Upper lobe of left lung (tissue), 6 donors: ENCODE results near the gene THTPA. TPM values are rescaled to one million over a fixed set of nuclear protein-coding genes. Genes with fewer than 3 reads are reported as not detected.
A peak's percentile ranks its signal among the peaks of the same experiment; 100 is the strongest.
"Not testable (repeated sequence)": the region's sequence is repeated elsewhere in the genome, so short reads cannot be mapped to it uniquely, and the experiment has no call there.

Experiments used
- ATAC-seq, 2 donors: fragments of 200-7000 bp; cut with Tn5 transposase; one replicate each; pipeline ENCODE4 v1.9.1; 2022; ENCODE audit warnings: mild to moderate bottlenecking in 2 of 2, moderate library complexity in 2 of 2; ENCODE audit not compliant: low FRiP score in 2 of 2
- DNase-seq, 2 donors: peaks; one replicate each; pipeline ENCODE4 v3.0.0-alpha.2; 2019 to 2020
- H3K27ac ChIP-seq, 4 donors: fragments of 200-600 bp; sonication (generic); one replicate each; pipeline ENCODE4 v1.5.1; 2016 to 2019
- H3K27me3 ChIP-seq, 4 donors: fragments of 200-600 bp; sonication (generic); one replicate each; pipeline ENCODE4 v1.5.1; 2017 to 2019
- H3K36me3 ChIP-seq, 4 donors: fragments of 200-600 bp; sonication (generic); one replicate each; pipeline ENCODE4 v1.5.1; 2016 to 2019
- H3K4me1 ChIP-seq, 4 donors: fragments of 200-600 bp; sonication (generic); one replicate each; pipeline ENCODE4 v1.5.1; 2018 to 2019
- H3K4me3 ChIP-seq, 4 donors: fragments of 200-600 bp; sonication (generic); one replicate each; pipeline ENCODE4 v1.5.1; 2017 to 2019; ENCODE audit warnings: mild to moderate bottlenecking in 2 of 4, moderate library complexity in 1 of 4
- H3K9me3 ChIP-seq, 4 donors: fragments of 200-600 bp; sonication (generic); one replicate each; pipeline ENCODE4 v1.5.1; 2018 to 2019
- CTCF ChIP-seq, 6 experiments: fragments of 450-650 bp in 4 of 6; fragments of 200-600 bp in 2 of 6; sonication (generic) in 2 of 6; IDR thresholded peaks; one replicate each; pipeline ENCODE4 v1.5.1; 2016 to 2019; ENCODE audit warnings: antibody characterized with exemption in 6 of 6
- EP300 ChIP-seq, 4 donors: sonication (generic); formaldehyde crosslinking; IDR thresholded peaks; one replicate each; pipeline ENCODE4 v1.5.1; 2017; ENCODE audit warnings: antibody characterized with exemption in 4 of 4, control low read depth in 2 of 4
- POLR2A ChIP-seq, 4 donors: fragments of 450-650 bp; IDR thresholded peaks; one replicate each; pipeline ENCODE4 v1.5.1; 2016 to 2017; ENCODE audit warnings: antibody characterized with exemption in 4 of 4, mild to moderate bottlenecking in 2 of 4
- POLR2AphosphoS5 ChIP-seq, 2 donors: sonication (generic); formaldehyde crosslinking; IDR thresholded peaks; one replicate each; pipeline ENCODE4 v1.5.1; 2017; ENCODE audit warnings: antibody characterized with exemption in 2 of 2
- WGBS, 2 donors: methylation state at CpG; one replicate each; pipeline ENCODE4 v1.1.5; 2017 to 2018; 5-methylcytosine and 5-hydroxymethylcytosine counted together
- total RNA-seq, 6 donors: library from RNA; depleted of rRNA in 4 of 6; stranded (reverse); fragments of >200 nt in 4 of 6; gene quantifications; one replicate each; pipeline versions ENCODE4 v1.1.0 to v1.2.1, GENCODE V29; 2016 to 2021
- donor health status: DM: no; HTN: no; CAD: no; lungs with moderate emphysema.
- donor health status: DM: no; HTN: yes; CAD: no; lungs with severe emphysema.

THTPA gene
- total RNA-seq, 6 donors from 2014 or later = 16.7 to 27.2 (median 20.4) TPM

- WGBS, 2 donors = 84 to 87% methylated on average over 3 of the region's 3 CpGs
- Histone ChIP-seq H3K27ac (no peak overlapping the region), H3K4me3 (no peak overlapping the region), H3K4me1 (no peaks in the 10 kb centered on the region), H3K36me3 (no peaks in the 10 kb centered on the region), H3K27me3 (no peaks in the 10 kb centered on the region), H3K9me3 (no peaks in the 10 kb centered on the region)
- ATAC-seq (no peak), DNase-seq (no peak)
- TF ChIP-seq EP300 (IDR thresholded peaks at IDR 0.05) (no peak), POLR2A (IDR thresholded peaks at IDR 0.05) (no peak), CTCF (IDR thresholded peaks at IDR 0.05) (no peak), POLR2AphosphoS5 (IDR thresholded peaks at IDR 0.05) (no peak)
Measured at GRCh38 chr14:23604675-23605170, 48.7 kb downstream of the THTPA start.

- Histone ChIP-seq H3K27ac (no peak overlapping the region), H3K4me1 (peaks cover 0 to 6% (median 2%) of the 10 kb centered on the region in 4 donors), H3K4me3 (no peak overlapping the region), H3K36me3 (no peaks in the 10 kb centered on the region), H3K9me3 (no peaks in the 10 kb centered on the region), H3K27me3 (no peaks in the 10 kb centered on the region)
- 66 to 69% methylated on average over 6 of the region's 6 CpGs for WGBS, 2 donors
- TF ChIP-seq POLR2AphosphoS5 (IDR thresholded peaks at IDR 0.05) (no peak), POLR2A (IDR thresholded peaks at IDR 0.05) (no peak), EP300 (IDR thresholded peaks at IDR 0.05) (no peak), CTCF (IDR thresholded peaks at IDR 0.05) (no peak)
- DNase-seq (no peak), ATAC-seq (no peak)
Measured at GRCh38 chr14:23605931-23606585, 50.0 kb downstream of the THTPA start.

DNA sequence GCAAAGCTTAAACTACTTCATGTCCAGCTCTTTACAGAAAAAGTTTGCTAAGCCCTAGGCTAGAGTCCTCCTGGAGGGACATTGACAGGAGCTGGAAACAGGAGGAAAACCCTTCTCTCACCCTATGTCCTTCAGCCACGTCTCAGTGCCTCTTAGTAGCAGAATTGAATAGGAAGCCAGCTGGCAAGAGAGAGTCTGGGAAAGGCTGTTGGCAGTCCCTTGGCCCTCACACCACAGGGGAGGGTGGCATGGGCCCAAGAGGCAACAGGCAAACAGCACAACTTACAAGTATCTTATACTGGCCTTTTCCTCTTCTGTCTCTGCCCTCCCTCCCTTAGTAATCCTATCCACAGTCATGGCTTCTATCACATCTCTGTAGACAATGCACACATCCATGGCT lies 52.4 kb downstream of the THTPA start:
- WGBS, 2 donors = 31 to 50% methylated on average over 1 of the region's 1 CpG
- TF ChIP-seq EP300 (IDR thresholded peaks at IDR 0.05) = no peak
- TF ChIP-seq CTCF (IDR thresholded peaks at IDR 0.05) = no peak
- TF ChIP-seq POLR2A (IDR thresholded peaks at IDR 0.05) = no peak
- no peak for TF ChIP-seq POLR2AphosphoS5 (IDR thresholded peaks at IDR 0.05)
- Histone ChIP-seq H3K27ac (no peak overlapping the region), H3K9me3 (no peaks in the 10 kb centered on the region), H3K4me1 (peaks cover 0 to 7% (median 3%) of the 10 kb centered on the region in 4 donors), H3K36me3 (no peaks in the 10 kb centered on the region), H3K27me3 (no peaks in the 10 kb centered on the region), H3K4me3 (no peak overlapping the region)
- ATAC-seq (no peak), DNase-seq (peak in 1 of 2 donors; percentile 25)

DNA sequence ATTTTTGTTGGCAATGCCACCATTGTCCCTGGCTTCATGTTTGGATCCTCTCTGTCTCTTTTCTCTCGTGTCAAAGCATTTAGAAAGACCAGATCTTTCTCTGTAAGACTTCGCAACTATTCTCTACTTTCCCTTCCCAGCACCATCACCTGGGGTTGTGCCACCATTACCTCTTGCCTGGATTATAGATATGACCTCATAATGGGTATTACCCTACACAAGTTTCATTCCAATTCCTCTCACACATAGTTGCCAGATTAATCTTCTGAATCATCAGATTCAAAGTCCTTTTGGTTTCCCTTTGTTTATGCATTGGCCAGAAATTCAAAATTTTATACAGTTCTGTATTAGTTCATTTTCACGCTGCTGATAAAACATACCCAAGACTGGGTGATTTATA lies 52.9 kb downstream of the THTPA start:
- no peak for TF ChIP-seq CTCF (IDR thresholded peaks at IDR 0.05)
- no peak for TF ChIP-seq POLR2AphosphoS5 (IDR thresholded peaks at IDR 0.05)
- TF ChIP-seq POLR2A (IDR thresholded peaks at IDR 0.05) = no peak
- no peak for TF ChIP-seq EP300 (IDR thresholded peaks at IDR 0.05)
- Histone ChIP-seq H3K9me3 (no peaks in the 10 kb centered on the region), H3K4me3 (no peak overlapping the region), H3K27ac (no peak overlapping the region), H3K36me3 (no peaks in the 10 kb centered on the region), H3K4me1 (peaks cover 0 to 7% (median 3%) of the 10 kb centered on the region in 4 donors), H3K27me3 (no peaks in the 10 kb centered on the region)
- ATAC-seq (no peak), DNase-seq (no peak)
- 87 to 94% methylated on average over 3 of the region's 3 CpGs for WGBS, 2 donors

DNA sequence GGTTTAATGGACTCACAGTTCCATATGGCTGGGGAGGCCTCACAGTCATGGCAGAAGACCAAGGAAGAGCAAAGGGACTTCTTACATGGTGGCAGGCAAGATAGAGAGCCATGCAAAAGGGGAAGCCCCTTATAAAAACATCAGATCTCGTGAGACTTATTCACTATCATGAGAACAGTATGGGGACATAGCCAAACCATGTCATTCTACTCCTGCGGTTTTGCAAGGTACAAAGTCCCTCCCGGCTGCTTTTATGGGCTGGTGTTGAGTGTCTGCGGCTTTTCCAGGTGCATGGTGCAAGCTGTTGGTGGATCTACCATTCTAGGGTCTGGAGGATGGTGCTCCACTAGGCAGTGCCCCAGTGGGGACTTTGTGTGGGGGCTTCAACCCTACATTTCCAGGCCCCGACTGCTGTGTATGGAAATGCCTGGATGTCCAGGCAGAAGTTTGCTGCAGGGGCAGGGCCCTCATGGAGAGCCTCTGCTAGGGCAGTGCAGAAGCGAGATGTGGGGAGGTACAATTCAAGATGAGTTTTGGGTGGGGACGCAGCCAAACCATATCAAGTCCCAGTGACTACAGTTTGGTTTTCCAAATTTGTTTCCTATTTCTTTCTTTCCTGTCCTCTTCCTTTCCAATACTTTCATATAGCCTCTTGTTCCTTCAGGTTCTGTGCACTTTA lies 53.5 kb downstream of the THTPA start:
- not testable (repeated sequence) for H3K36me3 ChIP-seq, H3K27me3 ChIP-seq, ATAC-seq, H3K9me3 ChIP-seq, DNase-seq, H3K27ac ChIP-seq, H3K4me1 ChIP-seq, H3K4me3 ChIP-seq
- 62 to 67% methylated on average over 3 to 7 of the region's 7 CpGs for WGBS, 2 donors

Other genes with a start within 250 kb of the THTPA start
- gene BCL2L2, start 249.4 kb upstream of the THTPA start, total RNA-seq = 10 to 100 TPM; 38.8 to 53.8 (median 47.3) TPM
- gene PABPN1, start 234.8 kb upstream of the THTPA start, total RNA-seq = 100 to 1,000 TPM in 3 of 6 donors, 10 to 100 TPM in 3; 47.6 to 325 (median 85.7) TPM
- 10 to 100 TPM in 4 of 6 donors, 1 to 10 TPM in 2; 5.8 to 16.8 (median 12.4) TPM for gene SLC22A17, start 203.4 kb upstream of the THTPA start, total RNA-seq
- gene EFS, start 191.1 kb upstream of the THTPA start, total RNA-seq = 10 to 100 TPM in 3 of 6 donors, 1 to 10 TPM in 3; 4.1 to 18.9 (median 9.3) TPM
- gene IL25, start 183.5 kb upstream of the THTPA start, total RNA-seq = not detected
- gene CMTM5, start 179.2 kb upstream of the THTPA start, total RNA-seq = 1 to 10 TPM in 3 of 6 donors, under 1 TPM in 1, not detected in 2; 0.47 to 3.1 (median 2.3) TPM
- gene MYH6, start 148.0 kb upstream of the THTPA start, total RNA-seq = not detected
- not detected for gene MYH7, start 120.6 kb upstream of the THTPA start, total RNA-seq
- gene NGDN, start 86.6 kb upstream of the THTPA start, total RNA-seq = 10 to 100 TPM; 25.4 to 42.6 (median 35.5) TPM
- gene ZFHX2, start 4.5 kb upstream of the THTPA start, total RNA-seq = 1 to 10 TPM; 1.7 to 6.3 (median 3.0) TPM
- 100 to 1,000 TPM in 5 of 6 donors, 10 to 100 TPM in 1; 73.9 to 418 (median 140) TPM for gene AP1G2, start 11.5 kb downstream of the THTPA start, total RNA-seq
- gene JPH4, start 22.5 kb downstream of the THTPA start, total RNA-seq = 1 to 10 TPM in 5 of 6 donors, under 1 TPM in 1; 0.69 to 6.5 (median 2.5) TPM
- gene DHRS2, start 80.1 kb downstream of the THTPA start, total RNA-seq = 1 to 10 TPM in 2 of 6 donors, under 1 TPM in 3, not detected in 1; 0.30 to 5.2 (median 0.76) TPM